ENCODE data around the gene LPCAT2. TPM values are rescaled to one million over a fixed set of nuclear protein-coding genes. Genes with fewer than 3 reads are reported as not detected.

LPCAT2 gene
- polyA plus RNA-seq, 1 donor from 2014 or later = 0.59 TPM

DNA sequence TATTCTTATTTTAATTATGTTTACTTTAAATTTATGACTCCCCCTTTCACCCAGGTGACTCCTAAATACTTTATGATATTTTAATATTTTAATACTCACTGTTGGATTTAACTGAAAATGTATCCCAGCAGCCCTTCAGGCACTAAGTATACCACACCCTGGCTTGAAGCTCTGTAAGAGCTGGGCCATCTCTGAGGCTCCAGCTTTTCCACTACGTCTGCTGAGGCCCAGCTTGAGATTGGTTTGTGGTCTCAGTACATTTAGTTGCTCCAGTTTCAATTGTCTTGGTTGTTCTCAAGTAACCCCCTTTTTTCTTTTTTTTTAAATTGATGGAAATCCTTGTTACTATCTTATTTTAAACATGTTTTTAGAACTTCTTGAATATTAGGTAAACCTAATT lies 30.6 kb downstream of the LPCAT2 start:
- Histone ChIP-seq H3K9me3 (ENCODE audit: low read length) (no peaks in the 10 kb centered on the region), H3F3A (ENCODE audit: insufficient read depth, low read length, poor library complexity, severe bottlenecking) (no peaks in the 10 kb centered on the region), H2AFZ (ENCODE audit: low read depth, low read length) (no peak overlapping the region), H3K9ac (ENCODE audit: low read length) (no peak overlapping the region), H3K4me2 (ENCODE audit: low read length) (no peak overlapping the region), H3K4me3 (ENCODE audit: low read length) (no peak overlapping the region), H3K27me3 (ENCODE audit: insufficient read depth, low read depth, low read length) (no peaks in the 10 kb centered on the region), H3K27ac (ENCODE audit: low read length) (no peak overlapping the region), H3K36me3 (ENCODE audit: insufficient read depth, low read length) (no peaks in the 10 kb centered on the region), H3K9me2 (ENCODE audit: insufficient read depth, low read length) (no peaks in the 10 kb centered on the region), H4K20me1 (ENCODE audit: insufficient read depth) (no peaks in the 10 kb centered on the region), H3K79me2 (replicated peaks; ENCODE audit: insufficient read depth, low read length) (no peaks in the 10 kb centered on the region)
- TF ChIP-seq, protein P1, sequence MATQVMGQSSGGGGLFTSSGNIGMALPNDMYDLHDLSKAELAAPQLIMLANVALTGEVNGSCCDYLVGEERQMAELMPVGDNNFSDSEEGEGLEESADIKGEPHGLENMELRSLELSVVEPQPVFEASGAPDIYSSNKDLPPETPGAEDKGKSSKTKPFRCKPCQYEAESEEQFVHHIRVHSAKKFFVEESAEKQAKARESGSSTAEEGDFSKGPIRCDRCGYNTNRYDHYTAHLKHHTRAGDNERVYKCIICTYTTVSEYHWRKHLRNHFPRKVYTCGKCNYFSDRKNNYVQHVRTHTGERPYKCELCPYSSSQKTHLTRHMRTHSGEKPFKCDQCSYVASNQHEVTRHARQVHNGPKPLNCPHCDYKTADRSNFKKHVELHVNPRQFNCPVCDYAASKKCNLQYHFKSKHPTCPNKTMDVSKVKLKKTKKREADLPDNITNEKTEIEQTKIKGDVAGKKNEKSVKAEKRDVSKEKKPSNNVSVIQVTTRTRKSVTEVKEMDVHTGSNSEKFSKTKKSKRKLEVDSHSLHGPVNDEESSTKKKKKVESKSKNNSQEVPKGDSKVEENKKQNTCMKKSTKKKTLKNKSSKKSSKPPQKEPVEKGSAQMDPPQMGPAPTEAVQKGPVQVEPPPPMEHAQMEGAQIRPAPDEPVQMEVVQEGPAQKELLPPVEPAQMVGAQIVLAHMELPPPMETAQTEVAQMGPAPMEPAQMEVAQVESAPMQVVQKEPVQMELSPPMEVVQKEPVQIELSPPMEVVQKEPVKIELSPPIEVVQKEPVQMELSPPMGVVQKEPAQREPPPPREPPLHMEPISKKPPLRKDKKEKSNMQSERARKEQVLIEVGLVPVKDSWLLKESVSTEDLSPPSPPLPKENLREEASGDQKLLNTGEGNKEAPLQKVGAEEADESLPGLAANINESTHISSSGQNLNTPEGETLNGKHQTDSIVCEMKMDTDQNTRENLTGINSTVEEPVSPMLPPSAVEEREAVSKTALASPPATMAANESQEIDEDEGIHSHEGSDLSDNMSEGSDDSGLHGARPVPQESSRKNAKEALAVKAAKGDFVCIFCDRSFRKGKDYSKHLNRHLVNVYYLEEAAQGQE (IDR thresholded peaks at IDR 0.05; ENCODE audit: borderline replicate concordance) = no peak
- no peak for TF ChIP-seq MXI1 (conservative IDR thresholded peaks at IDR 0.05; ENCODE audit: poor library complexity, severe bottlenecking)
- TF ChIP-seq EZH2 (IDR thresholded peaks at IDR 0.05; ENCODE audit: borderline replicate concordance, insufficient read depth, low read length, poor library complexity, severe bottlenecking) = no peak
- no peak for TF ChIP-seq RAD21 (conservative IDR thresholded peaks at IDR 0.05)
- TF ChIP-seq, protein P2, sequence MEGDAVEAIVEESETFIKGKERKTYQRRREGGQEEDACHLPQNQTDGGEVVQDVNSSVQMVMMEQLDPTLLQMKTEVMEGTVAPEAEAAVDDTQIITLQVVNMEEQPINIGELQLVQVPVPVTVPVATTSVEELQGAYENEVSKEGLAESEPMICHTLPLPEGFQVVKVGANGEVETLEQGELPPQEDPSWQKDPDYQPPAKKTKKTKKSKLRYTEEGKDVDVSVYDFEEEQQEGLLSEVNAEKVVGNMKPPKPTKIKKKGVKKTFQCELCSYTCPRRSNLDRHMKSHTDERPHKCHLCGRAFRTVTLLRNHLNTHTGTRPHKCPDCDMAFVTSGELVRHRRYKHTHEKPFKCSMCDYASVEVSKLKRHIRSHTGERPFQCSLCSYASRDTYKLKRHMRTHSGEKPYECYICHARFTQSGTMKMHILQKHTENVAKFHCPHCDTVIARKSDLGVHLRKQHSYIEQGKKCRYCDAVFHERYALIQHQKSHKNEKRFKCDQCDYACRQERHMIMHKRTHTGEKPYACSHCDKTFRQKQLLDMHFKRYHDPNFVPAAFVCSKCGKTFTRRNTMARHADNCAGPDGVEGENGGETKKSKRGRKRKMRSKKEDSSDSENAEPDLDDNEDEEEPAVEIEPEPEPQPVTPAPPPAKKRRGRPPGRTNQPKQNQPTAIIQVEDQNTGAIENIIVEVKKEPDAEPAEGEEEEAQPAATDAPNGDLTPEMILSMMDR (IDR thresholded peaks at IDR 0.05; ENCODE audit: poor library complexity, severe bottlenecking) = no peak
- TF ChIP-seq EP300 (conservative IDR thresholded peaks at IDR 0.05; ENCODE audit: poor library complexity, severe bottlenecking) = no peak
- no peak for TF ChIP-seq TAF1 (IDR thresholded peaks at IDR 0.05; ENCODE audit: low read depth)
- no peak for TF ChIP-seq POLR2AphosphoS5 (IDR thresholded peaks at IDR 0.05)
- no peak for TF ChIP-seq SMC3 (conservative IDR thresholded peaks at IDR 0.05; ENCODE audit: poor library complexity)

DNA sequence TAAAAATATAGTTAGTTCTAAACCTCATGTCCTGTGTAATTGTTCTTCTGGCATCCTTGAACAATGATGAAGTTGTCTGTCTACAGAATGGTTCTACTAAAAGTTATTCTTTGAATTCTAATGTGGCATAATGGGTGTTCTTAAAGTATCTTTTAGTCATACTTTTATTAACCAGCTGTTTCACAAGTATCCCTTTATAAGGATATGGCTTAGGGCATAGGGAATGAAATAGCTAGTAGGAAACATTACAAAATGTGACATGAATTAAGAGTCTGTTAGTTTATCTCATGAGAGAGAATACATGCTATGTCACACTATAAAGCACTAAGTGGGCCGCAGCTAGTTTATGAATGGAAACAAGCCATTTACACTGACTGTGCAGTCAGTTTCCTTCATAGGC lies 31.3 kb downstream of the LPCAT2 start:
- no peak overlapping the region for H3K4me2 ChIP-seq (ENCODE audit: low read length)
- H2AFZ ChIP-seq (ENCODE audit: low read depth, low read length) = no peak overlapping the region
- H3K27me3 ChIP-seq (ENCODE audit: insufficient read depth, low read depth, low read length) = no peaks in the 10 kb centered on the region
- no peak overlapping the region for H3K27ac ChIP-seq (ENCODE audit: low read length)
- no peak overlapping the region for H3K9ac ChIP-seq (ENCODE audit: low read length)
- no peaks in the 10 kb centered on the region for H3K79me2 ChIP-seq (replicated peaks; ENCODE audit: insufficient read depth, low read length)
- H3K9me2 ChIP-seq (ENCODE audit: insufficient read depth, low read length) = no peaks in the 10 kb centered on the region
- no peaks in the 10 kb centered on the region for H4K20me1 ChIP-seq (ENCODE audit: insufficient read depth)
- no peaks in the 10 kb centered on the region for H3F3A ChIP-seq (ENCODE audit: insufficient read depth, low read length, poor library complexity, severe bottlenecking)
- H3K4me3 ChIP-seq (ENCODE audit: low read length) = no peak overlapping the region
- no peaks in the 10 kb centered on the region for H3K36me3 ChIP-seq (ENCODE audit: insufficient read depth, low read length)
- no peaks in the 10 kb centered on the region for H3K9me3 ChIP-seq (ENCODE audit: low read length)
- TF ChIP-seq EZH2 (IDR thresholded peaks at IDR 0.05; ENCODE audit: borderline replicate concordance, insufficient read depth, low read length, poor library complexity, severe bottlenecking) (no peak), TAF1 (IDR thresholded peaks at IDR 0.05; ENCODE audit: low read depth) (no peak), RAD21 (conservative IDR thresholded peaks at IDR 0.05) (no peak)

All from neural cell (in vitro differentiated cells).